Esophagus muscularis mucosa (tissue), 4 donors: Measurements from ENCODE around the gene AGER. TPM values are rescaled to one million over a fixed set of nuclear protein-coding genes. Genes with fewer than 3 reads are reported as not detected.
A peak's percentile ranks its signal among the peaks of the same experiment; 100 is the strongest.
"Not testable (repeated sequence)": the region's sequence is repeated elsewhere in the genome, so short reads cannot be mapped to it uniquely, and the experiment has no call there.

Experiments used
- DNase-seq: peaks from one replicate; pipeline ENCODE4 v3.0.0-alpha.2; 2017; ENCODE audit errors: extremely low spot score
- H3K27ac ChIP-seq, 4 donors: fragments of 200-600 bp; sonication (generic); replicated peaks in 1 of 4; 1 replicate in 3 of 4; 2 replicates in 1 of 4; pipeline ENCODE4 v1.5.1; 2016 to 2019; ENCODE audit warnings: mild to moderate bottlenecking in 1 of 4
- H3K27me3 ChIP-seq, 4 donors: fragments of 200-600 bp; sonication (generic); one replicate each; pipeline versions ENCODE4 v1.5.1 to v1.6.0; 2016 to 2019
- H3K36me3 ChIP-seq, 4 donors: fragments of 200-600 bp; sonication (generic); one replicate each; pipeline ENCODE4 v1.5.1; 2016 to 2019
- H3K4me1 ChIP-seq, 4 donors: fragments of 200-600 bp; sonication (generic); one replicate each; pipeline ENCODE4 v1.5.1; 2016 to 2019
- H3K4me3 ChIP-seq, 4 donors: fragments of 200-600 bp; sonication (generic); 1 replicate in 2 of 4; 2 replicates in 2 of 4; pipeline ENCODE4 v1.5.1; 2016 to 2019; ENCODE audit warnings: mild to moderate bottlenecking in 4 of 4, moderate library complexity in 1 of 4
- H3K9me3 ChIP-seq, 4 donors: fragments of 200-600 bp; sonication (generic); 1 replicate in 3 of 4; 2 replicates in 1 of 4; pipeline ENCODE4 v1.5.1; 2016 to 2019
- EP300 ChIP-seq: sonication (generic); formaldehyde crosslinking; IDR thresholded peaks from one replicate; pipeline ENCODE4 v1.6.1; 2017; ENCODE audit warnings: antibody characterized with exemption
- POLR2A ChIP-seq: fragments of 450-650 bp; IDR thresholded peaks from one replicate; pipeline ENCODE4 v1.6.1; 2017; ENCODE audit warnings: antibody characterized with exemption, moderate library complexity, mild to moderate bottlenecking, low read depth
- POLR2AphosphoS5 ChIP-seq, 2 donors: sonication (generic); formaldehyde crosslinking; IDR thresholded peaks; one replicate each; pipeline ENCODE4 v1.6.1; 2017; ENCODE audit warnings: antibody characterized with exemption in 2 of 2
- WGBS: methylation state at CpG from one replicate; pipeline ENCODE4 v1.1.5; 2018; 5-methylcytosine and 5-hydroxymethylcytosine counted together
- intact Hi-C: fragments of 100-400 bp; cut with DNase I; formaldehyde crosslinking; loops from one replicate; pipeline ENCODE4 v1.15.1; 2023
- total RNA-seq, 4 donors: library from RNA; depleted of rRNA; stranded (reverse); fragments of >200 nt; gene quantifications; one replicate each; pipeline versions ENCODE4 v1.1.0 to v1.2.1, GENCODE V29; 2016
- TF ChIP-seq, protein P1 (sequence below), 3 experiments: fragments of 200-600 bp in 2 of 3; fragments of 450-650 bp in 1 of 3; sonication (generic) in 2 of 3; IDR thresholded peaks; one replicate each; pipeline ENCODE4 v1.5.1; 2017 to 2019; ENCODE audit warnings: antibody characterized with exemption in 3 of 3, mild to moderate bottlenecking in 2 of 3, moderate library complexity in 1 of 3

Gene AGER
- total RNA-seq, 4 donors from 2014 or later: 0.83 to 5.9 (median 3.8) TPM

DNA sequence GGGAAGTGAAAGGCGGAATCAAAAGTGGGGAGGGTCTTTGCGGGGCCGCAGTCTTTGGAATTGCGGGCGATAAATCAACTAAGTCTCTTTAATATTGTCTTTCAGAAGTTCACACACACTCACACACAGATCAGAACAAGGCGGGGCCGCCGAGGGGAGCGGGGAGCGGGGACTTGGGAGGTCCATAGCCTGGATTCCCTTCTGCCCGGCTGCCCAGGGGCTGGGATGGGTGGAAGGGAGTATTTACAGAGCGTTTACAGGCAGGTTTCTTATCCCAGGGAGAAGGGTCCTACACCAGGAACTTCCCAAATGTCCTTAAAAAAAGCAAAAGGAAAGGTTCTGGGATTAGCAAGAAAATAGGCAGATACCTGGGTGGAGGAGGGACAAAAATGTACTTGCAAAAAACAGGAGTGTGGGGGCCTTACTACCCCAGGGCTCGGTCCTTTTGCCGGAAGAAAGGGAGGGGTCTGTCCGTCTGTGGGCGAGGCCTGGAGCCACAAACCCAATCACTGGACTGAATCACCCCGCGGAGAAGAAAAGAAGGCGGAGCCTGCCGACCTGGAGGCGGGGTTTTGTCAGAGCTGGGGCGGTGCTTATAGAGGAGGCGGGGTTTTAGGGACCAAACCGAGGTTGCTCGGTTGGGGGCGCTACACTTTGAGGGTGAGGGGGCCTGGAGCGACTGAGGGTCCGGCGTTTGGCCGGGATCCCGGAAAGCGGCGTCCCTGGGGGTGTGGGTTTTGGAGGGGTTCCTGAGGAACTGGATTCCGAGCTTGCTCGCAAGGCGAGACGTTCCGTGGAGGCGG lies 35.6 kb downstream of the AGER start:
- 61% methylated on average over 39 of the region's 39 CpGs for WGBS
- peaks cover 0 to 17% (median 6%) of the 10 kb centered on the region in 4 donors for H3K36me3 ChIP-seq
- intact Hi-C loops: no loop called here
- DNase-seq: no peak
- H3K4me1 ChIP-seq: peaks cover 24 to 41% (median 39%) of the 10 kb centered on the region in 4 donors
- no peak overlapping the region for H3K27ac ChIP-seq
- H3K9me3 ChIP-seq: no peaks in the 10 kb centered on the region
- H3K27me3 ChIP-seq: no peaks in the 10 kb centered on the region
- TF ChIP-seq EP300: no peak
- no peak for TF ChIP-seq POLR2A
- TF ChIP-seq POLR2AphosphoS5 (IDR thresholded peaks at IDR 0.05): no peak
- TF ChIP-seq, protein P1, sequence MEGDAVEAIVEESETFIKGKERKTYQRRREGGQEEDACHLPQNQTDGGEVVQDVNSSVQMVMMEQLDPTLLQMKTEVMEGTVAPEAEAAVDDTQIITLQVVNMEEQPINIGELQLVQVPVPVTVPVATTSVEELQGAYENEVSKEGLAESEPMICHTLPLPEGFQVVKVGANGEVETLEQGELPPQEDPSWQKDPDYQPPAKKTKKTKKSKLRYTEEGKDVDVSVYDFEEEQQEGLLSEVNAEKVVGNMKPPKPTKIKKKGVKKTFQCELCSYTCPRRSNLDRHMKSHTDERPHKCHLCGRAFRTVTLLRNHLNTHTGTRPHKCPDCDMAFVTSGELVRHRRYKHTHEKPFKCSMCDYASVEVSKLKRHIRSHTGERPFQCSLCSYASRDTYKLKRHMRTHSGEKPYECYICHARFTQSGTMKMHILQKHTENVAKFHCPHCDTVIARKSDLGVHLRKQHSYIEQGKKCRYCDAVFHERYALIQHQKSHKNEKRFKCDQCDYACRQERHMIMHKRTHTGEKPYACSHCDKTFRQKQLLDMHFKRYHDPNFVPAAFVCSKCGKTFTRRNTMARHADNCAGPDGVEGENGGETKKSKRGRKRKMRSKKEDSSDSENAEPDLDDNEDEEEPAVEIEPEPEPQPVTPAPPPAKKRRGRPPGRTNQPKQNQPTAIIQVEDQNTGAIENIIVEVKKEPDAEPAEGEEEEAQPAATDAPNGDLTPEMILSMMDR (IDR thresholded peaks at IDR 0.05): no peak
- H3K4me3 ChIP-seq: peak overlapping the region in 2 of 4 donors; percentile 15 to 35

DNA sequence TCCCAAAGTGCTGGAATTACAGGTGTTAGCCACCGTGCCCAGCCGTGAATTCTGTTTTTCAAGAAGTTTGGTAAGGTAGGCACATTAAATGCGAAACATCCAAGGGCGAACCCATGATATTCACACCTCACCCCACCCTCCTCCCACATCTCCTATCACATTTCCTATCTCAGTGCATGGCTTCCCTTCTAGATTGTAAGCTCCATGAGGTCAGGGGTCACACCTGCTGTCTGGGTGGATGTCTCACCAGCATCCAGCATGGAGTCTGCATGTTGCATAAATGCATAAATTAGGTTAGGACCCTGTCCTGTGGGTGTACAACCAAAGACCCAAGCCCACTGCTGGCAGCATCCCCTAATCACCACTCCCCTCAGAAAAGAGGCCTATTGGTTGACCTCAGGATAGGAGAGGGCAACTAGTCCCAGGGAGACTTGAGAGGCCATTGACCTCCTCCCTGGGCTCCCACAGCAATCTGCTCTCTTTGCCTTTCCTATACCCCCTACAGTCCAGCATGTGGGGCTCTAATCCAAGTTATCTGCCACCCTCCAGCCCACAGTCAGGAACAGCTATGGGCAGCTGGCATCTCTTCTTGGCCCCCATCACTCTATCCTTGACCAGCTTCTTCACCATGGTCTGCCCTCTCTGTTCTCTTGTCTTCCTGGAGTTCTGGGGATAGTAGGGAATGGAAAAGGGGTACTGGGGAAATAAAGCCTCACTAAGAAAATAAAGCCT lies 36.5 kb downstream of the AGER start:
- no peaks in the 10 kb centered on the region for H3K9me3 ChIP-seq
- no peak overlapping the region for H3K27ac ChIP-seq
- H3K27me3 ChIP-seq: no peaks in the 10 kb centered on the region
- WGBS: 92% methylated on average over 4 of the region's 4 CpGs
- TF ChIP-seq POLR2AphosphoS5 (IDR thresholded peaks at IDR 0.05) (no peak), EP300 (no peak), POLR2A (no peak)
- TF ChIP-seq, protein P1 (IDR thresholded peaks at IDR 0.05): no peak
- peaks cover 19 to 31% (median 29%) of the 10 kb centered on the region in 4 donors for H3K4me1 ChIP-seq
- intact Hi-C loops: no loop called here
- H3K36me3 ChIP-seq: peaks cover 0 to 17% (median 6%) of the 10 kb centered on the region in 4 donors
- no peak for DNase-seq
- H3K4me3 ChIP-seq: no peak overlapping the region

DNA sequence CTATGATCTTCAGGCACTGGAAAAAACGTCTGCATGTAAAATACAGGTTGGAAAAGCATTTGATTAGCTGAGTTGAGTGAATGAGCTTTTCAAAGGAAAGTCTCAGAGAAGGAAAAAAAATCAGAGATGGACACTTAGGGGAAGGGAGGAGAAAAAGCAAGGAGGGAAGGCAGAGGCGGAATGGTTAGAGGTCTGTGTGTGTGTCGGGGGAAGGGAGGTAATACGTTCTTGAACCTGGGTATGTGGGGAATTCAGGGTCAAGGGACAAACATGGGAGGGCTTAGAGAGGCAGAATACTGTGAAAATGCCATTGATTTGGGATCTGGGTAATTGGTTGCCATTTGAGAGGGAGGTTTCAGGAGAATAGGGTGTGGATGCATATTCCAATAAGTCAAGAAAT lies 37.4 kb downstream of the AGER start:
- H3K9me3 ChIP-seq: no peaks in the 10 kb centered on the region

DNA sequence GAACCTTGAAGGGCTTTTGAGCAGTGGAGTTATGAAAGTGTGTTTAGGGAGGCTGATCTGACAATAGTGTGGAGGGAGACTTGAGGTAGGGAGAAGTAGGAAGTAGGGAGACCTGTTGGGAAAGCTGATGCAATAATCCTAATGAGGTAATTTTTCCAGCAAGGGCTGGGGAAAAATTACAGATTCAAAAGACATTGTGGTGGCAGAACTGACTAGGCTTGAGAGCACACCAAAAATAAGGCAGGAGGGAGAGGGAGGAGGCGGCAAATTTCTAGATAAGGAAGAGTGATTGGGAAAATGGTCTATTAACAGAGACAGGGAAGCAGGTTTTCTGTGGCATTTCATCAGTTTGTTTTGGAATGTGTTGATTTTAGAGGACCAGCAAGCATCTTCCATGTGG lies 37.8 kb downstream of the AGER start:
- WGBS: 93% methylated on average over 1 of the region's 1 CpG
- H3K4me3 ChIP-seq: no peak overlapping the region
- DNase-seq: no peak
- intact Hi-C loops: no loop called here
- TF ChIP-seq, protein P1 (IDR thresholded peaks at IDR 0.05): no peak
- TF ChIP-seq POLR2A (no peak), POLR2AphosphoS5 (IDR thresholded peaks at IDR 0.05) (no peak), EP300 (no peak)
- peaks cover 12 to 20% (median 17%) of the 10 kb centered on the region in 4 donors for H3K4me1 ChIP-seq
- no peaks in the 10 kb centered on the region for H3K9me3 ChIP-seq
- H3K27ac ChIP-seq: no peak overlapping the region
- H3K36me3 ChIP-seq: peaks cover 0 to 17% (median 6%) of the 10 kb centered on the region in 4 donors
- no peaks in the 10 kb centered on the region for H3K27me3 ChIP-seq

More for the DNA sequence above, 37.4 kb downstream of the AGER start:
- Histone ChIP-seq H3K4me3 (no peak overlapping the region), H3K27ac (no peak overlapping the region), H3K27me3 (no peaks in the 10 kb centered on the region), H3K36me3 (peaks cover 0 to 17% (median 6%) of the 10 kb centered on the region in 4 donors), H3K4me1 (peaks cover 12 to 24% (median 21%) of the 10 kb centered on the region in 4 donors)
- 56% methylated on average over 4 of the region's 4 CpGs for WGBS
- no peak for DNase-seq
- TF ChIP-seq EP300 (no peak), POLR2AphosphoS5 (IDR thresholded peaks at IDR 0.05) (no peak), POLR2A (no peak)
- TF ChIP-seq, protein P1 (IDR thresholded peaks at IDR 0.05): no peak
- intact Hi-C loops: no loop called here

DNA sequence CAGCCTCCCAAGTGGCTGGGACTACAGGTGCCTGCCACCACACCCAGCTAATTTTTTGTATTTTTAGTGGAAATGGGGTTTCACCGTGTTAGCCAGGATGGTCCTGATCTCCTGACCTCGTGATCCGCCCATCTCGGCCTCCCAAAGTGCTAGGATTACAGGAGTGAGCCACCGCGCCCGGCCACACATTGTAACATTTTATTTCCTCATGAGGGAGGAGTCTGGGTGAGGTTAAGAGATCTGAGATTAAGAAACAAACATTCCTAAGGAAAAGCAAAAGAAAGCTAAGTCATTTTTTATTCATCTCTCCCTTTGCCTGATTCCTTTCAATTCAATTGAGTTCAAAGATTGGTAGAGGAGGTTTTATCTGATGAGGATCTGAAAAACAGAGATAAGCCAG lies 39.8 kb downstream of the AGER start:
- H3K27ac ChIP-seq, DNase-seq, H3K27me3 ChIP-seq, H3K9me3 ChIP-seq, H3K4me1 ChIP-seq, H3K4me3 ChIP-seq, intact Hi-C loops: not testable (repeated sequence)
- WGBS: 87% methylated on average over 7 of the region's 7 CpGs
- peaks cover 0 to 13% (median 5%) of the 10 kb centered on the region in 4 donors for H3K36me3 ChIP-seq
